ENCODE data around the gene PALMD. TPM values are rescaled to one million over a fixed set of nuclear protein-coding genes. Genes with fewer than 3 reads are reported as not detected.

PALMD gene
- total RNA-seq, 1 experiment from 2014 or later, result not detected

DNA sequence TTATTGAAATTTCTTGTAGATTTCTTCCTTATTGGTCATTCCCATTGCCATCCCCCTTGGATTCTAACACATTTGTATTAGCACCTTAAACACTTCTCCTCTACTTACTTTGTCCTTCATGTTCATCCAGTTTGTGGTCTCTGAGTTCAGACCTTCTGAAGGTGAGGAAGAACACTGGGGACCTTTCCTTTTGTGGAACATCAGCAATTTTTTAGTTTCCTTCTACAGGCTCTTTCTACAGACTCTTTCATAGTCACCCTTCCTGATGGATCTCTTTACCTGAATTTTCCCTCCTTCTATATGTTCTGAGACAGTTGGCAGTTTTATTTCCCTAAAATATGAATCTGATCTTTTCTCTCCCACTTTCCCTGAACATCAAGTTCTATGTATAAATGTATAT, 4.4 kb upstream of the PALMD start:
- no TSS peak for BruUV-seq (replicated peaks)
- H3K36me3 ChIP-seq (ENCODE audit: control insufficient read depth, insufficient read depth, low read length), result no peaks in the 10 kb centered on the region
- TF ChIP-seq, protein P1, sequence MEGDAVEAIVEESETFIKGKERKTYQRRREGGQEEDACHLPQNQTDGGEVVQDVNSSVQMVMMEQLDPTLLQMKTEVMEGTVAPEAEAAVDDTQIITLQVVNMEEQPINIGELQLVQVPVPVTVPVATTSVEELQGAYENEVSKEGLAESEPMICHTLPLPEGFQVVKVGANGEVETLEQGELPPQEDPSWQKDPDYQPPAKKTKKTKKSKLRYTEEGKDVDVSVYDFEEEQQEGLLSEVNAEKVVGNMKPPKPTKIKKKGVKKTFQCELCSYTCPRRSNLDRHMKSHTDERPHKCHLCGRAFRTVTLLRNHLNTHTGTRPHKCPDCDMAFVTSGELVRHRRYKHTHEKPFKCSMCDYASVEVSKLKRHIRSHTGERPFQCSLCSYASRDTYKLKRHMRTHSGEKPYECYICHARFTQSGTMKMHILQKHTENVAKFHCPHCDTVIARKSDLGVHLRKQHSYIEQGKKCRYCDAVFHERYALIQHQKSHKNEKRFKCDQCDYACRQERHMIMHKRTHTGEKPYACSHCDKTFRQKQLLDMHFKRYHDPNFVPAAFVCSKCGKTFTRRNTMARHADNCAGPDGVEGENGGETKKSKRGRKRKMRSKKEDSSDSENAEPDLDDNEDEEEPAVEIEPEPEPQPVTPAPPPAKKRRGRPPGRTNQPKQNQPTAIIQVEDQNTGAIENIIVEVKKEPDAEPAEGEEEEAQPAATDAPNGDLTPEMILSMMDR (IDR thresholded peaks at IDR 0.05; ENCODE audit: insufficient read depth in 1 of 2, low read depth in 1 of 2, low read length in 1 of 2, severe bottlenecking in 1 of 2, unreplicated experiment in 1 of 2), result no peak

DNA sequence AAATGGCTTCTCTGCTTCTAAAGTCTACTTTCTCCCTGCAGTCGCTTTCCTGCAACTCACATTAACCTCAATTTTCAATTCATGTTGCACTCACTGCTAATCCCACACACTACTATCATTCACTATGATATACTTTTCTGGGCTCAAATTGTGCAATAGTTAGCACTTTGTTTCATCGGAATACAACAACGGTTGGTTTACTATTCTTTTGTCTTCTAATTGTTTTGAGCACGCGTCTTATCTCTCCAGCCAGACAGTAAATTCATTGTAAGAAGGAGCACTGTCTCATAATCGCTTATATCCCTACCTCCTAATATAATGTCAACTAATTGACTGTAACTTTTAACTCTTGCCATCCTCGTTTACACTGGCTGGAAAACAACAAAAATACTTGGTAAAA, 3.9 kb upstream of the PALMD start:
- POLR2A ChIA-PET, result no interaction called here
- CTCF ChIA-PET, result no interaction called here

More for the DNA sequence above, 4.4 kb upstream of the PALMD start:
- Histone ChIP-seq H3K4me1 (no peaks in the 10 kb centered on the region), H3K9me3 (no peaks in the 10 kb centered on the region), H3K27me3 (replicated peaks; ENCODE audit: control insufficient read depth, insufficient read depth, low read length) (no peaks in the 10 kb centered on the region), H3K4me3 (ENCODE audit: low read depth, low read length) (no peak overlapping the region)
- Mint-ChIP-seq H3K36me3 (ENCODE audit: insufficient read depth, unreplicated experiment) (no peaks in the 10 kb centered on the region), H3K27ac (ENCODE audit: unreplicated experiment) (no peak overlapping the region), H3K4me1 (ENCODE audit: low read depth, unreplicated experiment) (peaks cover 6% of the 10 kb centered on the region), H3K27me3 (ENCODE audit: insufficient read depth, unreplicated experiment) (no peaks in the 10 kb centered on the region), H3K9me3 (ENCODE audit: unreplicated experiment) (no peaks in the 10 kb centered on the region), H3K4me3 (ENCODE audit: unreplicated experiment) (no peak overlapping the region)
- intact Hi-C loops (cut with micrococcal nuclease; ENCODE audit: unreplicated experiment), result loop anchor here (10.0 kb wide), 1 partner anchor 117 kb away; no protein-coding TSS in a partner anchor
- ChIA-PET CTCF (no interaction called here), POLR2A (no interaction called here)
- no peak for DNase-seq

DNA sequence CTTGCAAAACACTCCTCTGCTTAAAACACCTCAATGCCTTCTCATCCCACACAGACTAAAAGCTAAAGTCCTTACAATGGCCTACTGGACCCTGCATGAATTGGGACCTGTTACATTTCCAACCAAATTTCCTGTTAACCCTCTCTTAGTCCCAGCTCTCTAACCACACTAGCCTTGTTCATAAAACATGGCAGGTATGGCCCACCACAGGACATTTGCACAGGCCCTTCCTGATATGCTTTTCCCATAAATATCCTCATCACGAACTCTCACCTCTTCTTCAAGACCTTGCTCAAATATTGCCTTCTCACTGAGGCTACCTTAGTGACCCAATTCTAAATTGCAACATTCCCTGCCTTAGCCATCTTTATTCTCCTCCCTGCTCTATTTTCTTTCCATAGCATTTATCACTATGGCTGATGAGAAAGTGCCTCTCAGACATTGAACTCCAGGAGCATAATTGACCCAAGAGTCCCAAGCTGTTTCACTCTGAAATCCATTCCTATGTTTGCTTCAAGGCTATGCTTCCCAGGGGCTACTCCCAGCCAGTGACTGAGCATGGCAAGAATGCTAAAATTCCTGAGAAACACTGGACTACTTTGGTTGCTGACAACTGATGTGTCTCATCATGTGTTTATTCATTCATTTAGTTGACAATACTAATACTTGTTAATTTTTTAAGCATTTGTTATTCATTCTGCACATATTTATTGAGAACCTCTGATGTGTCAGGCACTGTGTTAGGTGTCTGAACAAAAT, 2.7 kb upstream of the PALMD start:
- peaks cover 6% of the 10 kb centered on the region for H3K4me1 Mint-ChIP-seq (ENCODE audit: low read depth, unreplicated experiment)
- POLR2A ChIA-PET, result no interaction called here
- Histone ChIP-seq H3K4me3 (ENCODE audit: low read depth, low read length) (no peak overlapping the region), H3K9me3 (no peaks in the 10 kb centered on the region), H3K4me1 (no peaks in the 10 kb centered on the region), H3K36me3 (ENCODE audit: control insufficient read depth, insufficient read depth, low read length) (no peaks in the 10 kb centered on the region), H3K27me3 (replicated peaks; ENCODE audit: control insufficient read depth, insufficient read depth, low read length) (no peaks in the 10 kb centered on the region)
- no peaks in the 10 kb centered on the region for H3K9me3 Mint-ChIP-seq (ENCODE audit: unreplicated experiment)
- no peak overlapping the region for H3K27ac Mint-ChIP-seq (ENCODE audit: unreplicated experiment)
- intact Hi-C loops (cut with micrococcal nuclease; ENCODE audit: unreplicated experiment), result loop anchor here (10.0 kb wide), 1 partner anchor 118 kb away; no protein-coding TSS in a partner anchor
- H3K27me3 Mint-ChIP-seq (ENCODE audit: insufficient read depth, unreplicated experiment), result no peaks in the 10 kb centered on the region
- CTCF ChIA-PET, result no interaction called here
- no peaks in the 10 kb centered on the region for H3K36me3 Mint-ChIP-seq (ENCODE audit: insufficient read depth, unreplicated experiment)
- no peak overlapping the region for H3K4me3 Mint-ChIP-seq (ENCODE audit: unreplicated experiment)
- no peak for DNase-seq
- BruUV-seq (replicated peaks), result no TSS peak
- TF ChIP-seq, protein P1 (IDR thresholded peaks at IDR 0.05; ENCODE audit: insufficient read depth in 1 of 2, low read depth in 1 of 2, low read length in 1 of 2, severe bottlenecking in 1 of 2, unreplicated experiment in 1 of 2), result no peak

More for the DNA sequence above, 3.9 kb upstream of the PALMD start:
- no peak overlapping the region for H3K4me3 Mint-ChIP-seq (ENCODE audit: unreplicated experiment)
- H3K9me3 Mint-ChIP-seq (ENCODE audit: unreplicated experiment), result no peaks in the 10 kb centered on the region
- TF ChIP-seq, protein P1 (IDR thresholded peaks at IDR 0.05; ENCODE audit: insufficient read depth in 1 of 2, low read depth in 1 of 2, low read length in 1 of 2, severe bottlenecking in 1 of 2, unreplicated experiment in 1 of 2), result no peak
- peaks cover 6% of the 10 kb centered on the region for H3K4me1 Mint-ChIP-seq (ENCODE audit: low read depth, unreplicated experiment)
- no peak for DNase-seq
- no TSS peak for BruUV-seq (replicated peaks)
- H3K27ac Mint-ChIP-seq (ENCODE audit: unreplicated experiment), result no peak overlapping the region
- intact Hi-C loops (cut with micrococcal nuclease; ENCODE audit: unreplicated experiment), result loop anchor here (10.0 kb wide), 1 partner anchor 117 kb away; no protein-coding TSS in a partner anchor
- Histone ChIP-seq H3K9me3 (no peaks in the 10 kb centered on the region), H3K27me3 (replicated peaks; ENCODE audit: control insufficient read depth, insufficient read depth, low read length) (no peaks in the 10 kb centered on the region), H3K4me3 (ENCODE audit: low read depth, low read length) (no peak overlapping the region), H3K36me3 (ENCODE audit: control insufficient read depth, insufficient read depth, low read length) (no peaks in the 10 kb centered on the region), H3K4me1 (no peaks in the 10 kb centered on the region)
- H3K36me3 Mint-ChIP-seq (ENCODE audit: insufficient read depth, unreplicated experiment), result no peaks in the 10 kb centered on the region
- no peaks in the 10 kb centered on the region for H3K27me3 Mint-ChIP-seq (ENCODE audit: insufficient read depth, unreplicated experiment)
